Heart left ventricle (tissue), 13 donors: Measurements from ENCODE around the gene RPS6KC1.
"Not testable (repeated sequence)": the region's sequence is repeated elsewhere in the genome, so short reads cannot be mapped to it uniquely, and the experiment has no call there.

ENCODE experiments used
- POLR2A ChIP-seq, 2 donors: fragments of 450-650 bp; IDR thresholded peaks; one replicate each; pipeline ENCODE4 v1.6.1; 2017; ENCODE audit warnings: antibody characterized with exemption in 2 of 2, mild to moderate bottlenecking in 2 of 2, moderate library complexity in 2 of 2
- TF ChIP-seq, protein P1 (sequence below), 12 donors: fragments of 200-600 bp; sonication (generic) in 4 of 12; IDR thresholded peaks; one replicate each; pipeline versions ENCODE4 v1.5.0 to v1.8.0; 2018 to 2022; ENCODE audit warnings: antibody characterized with exemption in 12 of 12, mild to moderate bottlenecking in 5 of 12
- donor health status: ischemic (EF 13 %, LVEDD 7.1; RV severe dilation, severe dysfunction).
- donor health status: DM: no; HTN: yes; CAD: no.
- donor health status: DM: no; HTN: no; CAD: no.
- donor health status: ischemic (EF 25% LVEDD 6.9; RV normal size, moderate dysfunction).
- donor health status: ischemic (EF 25% LVEDD 5.7; RV mildly dilated, moderate dysfunction).
- donor health status: ischemic (EF 35%, LVEDD 5.7; RV mildly dilated, moderate dysfunction).
- donor health status: nonischemic (EF 11% LVEDD 7.7; RV severe dilation, severe dysfunction).
- donor health status: DM: yes; HTN: yes; CAD: no.
- donor health status: PGD.
- donor health status: ischemic (EF 29% LVEDD 5.4; RV normal size, mild dysfunction).
- donor health status: nonischemic (EF 23%, LVEDD 6.1; RV moderate dilation, normal function).

DNA sequence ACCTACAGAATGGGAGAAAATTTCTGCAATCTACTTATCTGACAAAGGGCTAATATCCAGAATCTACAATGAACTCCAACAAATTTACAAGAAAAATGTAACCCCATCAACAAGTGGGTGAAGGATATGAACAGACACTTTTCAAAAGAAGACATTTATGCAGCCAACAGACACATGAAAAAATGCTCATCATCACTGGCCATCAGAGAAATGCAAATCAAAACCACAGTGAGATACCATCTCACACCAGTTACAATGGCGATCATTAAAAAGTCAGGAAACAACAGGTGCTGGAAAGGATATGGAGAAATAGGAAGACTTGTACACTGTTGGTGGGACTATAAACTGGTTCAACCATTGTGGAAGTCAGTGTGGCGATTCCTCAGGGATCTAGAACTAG is 168.0 kb downstream of the RPS6KC1 start:
- TF ChIP-seq POLR2A (IDR thresholded peaks at IDR 0.05), result not testable (repeated sequence)
- TF ChIP-seq, protein P1, sequence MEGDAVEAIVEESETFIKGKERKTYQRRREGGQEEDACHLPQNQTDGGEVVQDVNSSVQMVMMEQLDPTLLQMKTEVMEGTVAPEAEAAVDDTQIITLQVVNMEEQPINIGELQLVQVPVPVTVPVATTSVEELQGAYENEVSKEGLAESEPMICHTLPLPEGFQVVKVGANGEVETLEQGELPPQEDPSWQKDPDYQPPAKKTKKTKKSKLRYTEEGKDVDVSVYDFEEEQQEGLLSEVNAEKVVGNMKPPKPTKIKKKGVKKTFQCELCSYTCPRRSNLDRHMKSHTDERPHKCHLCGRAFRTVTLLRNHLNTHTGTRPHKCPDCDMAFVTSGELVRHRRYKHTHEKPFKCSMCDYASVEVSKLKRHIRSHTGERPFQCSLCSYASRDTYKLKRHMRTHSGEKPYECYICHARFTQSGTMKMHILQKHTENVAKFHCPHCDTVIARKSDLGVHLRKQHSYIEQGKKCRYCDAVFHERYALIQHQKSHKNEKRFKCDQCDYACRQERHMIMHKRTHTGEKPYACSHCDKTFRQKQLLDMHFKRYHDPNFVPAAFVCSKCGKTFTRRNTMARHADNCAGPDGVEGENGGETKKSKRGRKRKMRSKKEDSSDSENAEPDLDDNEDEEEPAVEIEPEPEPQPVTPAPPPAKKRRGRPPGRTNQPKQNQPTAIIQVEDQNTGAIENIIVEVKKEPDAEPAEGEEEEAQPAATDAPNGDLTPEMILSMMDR (IDR thresholded peaks at IDR 0.05), result not testable (repeated sequence)
